Upper lobe of left lung (tissue), 6 donors: ENCODE results near the gene DUSP9. TPM values are rescaled to one million over a fixed set of nuclear protein-coding genes. Genes with fewer than 3 reads are reported as not detected.
"Not testable (repeated sequence)": the region's sequence is repeated elsewhere in the genome, so short reads cannot be mapped to it uniquely, and the experiment has no call there.

ENCODE experiments used
- ATAC-seq, 2 donors: fragments of 200-7000 bp; cut with Tn5 transposase; one replicate each; pipeline ENCODE4 v1.9.1; 2022; ENCODE audit warnings: mild to moderate bottlenecking in 2 of 2, moderate library complexity in 2 of 2; ENCODE audit not compliant: low FRiP score in 2 of 2
- DNase-seq, 2 donors: peaks; one replicate each; pipeline ENCODE4 v3.0.0-alpha.2; 2019 to 2020
- H3K27ac ChIP-seq, 4 donors: fragments of 200-600 bp; sonication (generic); one replicate each; pipeline ENCODE4 v1.5.1; 2016 to 2019
- H3K27me3 ChIP-seq, 4 donors: fragments of 200-600 bp; sonication (generic); one replicate each; pipeline ENCODE4 v1.5.1; 2017 to 2019
- H3K36me3 ChIP-seq, 4 donors: fragments of 200-600 bp; sonication (generic); one replicate each; pipeline ENCODE4 v1.5.1; 2016 to 2019
- H3K4me1 ChIP-seq, 4 donors: fragments of 200-600 bp; sonication (generic); one replicate each; pipeline ENCODE4 v1.5.1; 2018 to 2019
- H3K4me3 ChIP-seq, 4 donors: fragments of 200-600 bp; sonication (generic); one replicate each; pipeline ENCODE4 v1.5.1; 2017 to 2019; ENCODE audit warnings: mild to moderate bottlenecking in 2 of 4, moderate library complexity in 1 of 4
- H3K9me3 ChIP-seq, 4 donors: fragments of 200-600 bp; sonication (generic); one replicate each; pipeline ENCODE4 v1.5.1; 2018 to 2019
- CTCF ChIP-seq, 6 experiments: fragments of 450-650 bp in 4 of 6; fragments of 200-600 bp in 2 of 6; sonication (generic) in 2 of 6; IDR thresholded peaks; one replicate each; pipeline ENCODE4 v1.5.1; 2016 to 2019; ENCODE audit warnings: antibody characterized with exemption in 6 of 6
- EP300 ChIP-seq, 4 donors: sonication (generic); formaldehyde crosslinking; IDR thresholded peaks; one replicate each; pipeline ENCODE4 v1.5.1; 2017; ENCODE audit warnings: antibody characterized with exemption in 4 of 4, control low read depth in 2 of 4
- POLR2A ChIP-seq, 4 donors: fragments of 450-650 bp; IDR thresholded peaks; one replicate each; pipeline ENCODE4 v1.5.1; 2016 to 2017; ENCODE audit warnings: antibody characterized with exemption in 4 of 4, mild to moderate bottlenecking in 2 of 4
- POLR2AphosphoS5 ChIP-seq, 2 donors: sonication (generic); formaldehyde crosslinking; IDR thresholded peaks; one replicate each; pipeline ENCODE4 v1.5.1; 2017; ENCODE audit warnings: antibody characterized with exemption in 2 of 2
- WGBS, 2 donors: methylation state at CpG; one replicate each; pipeline ENCODE4 v1.1.5; 2017 to 2018; 5-methylcytosine and 5-hydroxymethylcytosine counted together
- total RNA-seq, 6 donors: library from RNA; depleted of rRNA in 4 of 6; stranded (reverse); fragments of >200 nt in 4 of 6; gene quantifications; one replicate each; pipeline versions ENCODE4 v1.1.0 to v1.2.1, GENCODE V29; 2016 to 2021
- donor health status: DM: no; HTN: no; CAD: no; lungs with moderate emphysema.
- donor health status: DM: no; HTN: yes; CAD: no; lungs with severe emphysema.

The DUSP9 gene
- total RNA-seq, 6 donors from 2014 or later, result 0.14 to 0.44 (median 0.27) TPM; not detected in 3

GRCh38 chrX:153693216-153694086, 46.4 kb downstream of the DUSP9 start:
- Histone ChIP-seq H3K27me3 (no peaks in the 10 kb centered on the region), H3K4me1 (peaks cover 0 to 8% (median 0%) of the 10 kb centered on the region in 4 donors), H3K36me3 (peaks cover 0 to 10% (median 2%) of the 10 kb centered on the region in 4 donors), H3K27ac (no peak overlapping the region), H3K4me3 (no peak overlapping the region), H3K9me3 (no peaks in the 10 kb centered on the region)
- peak in 1 of 2 donors; percentile 48 for DNase-seq
- WGBS, 2 donors, result 79 to 91% methylated on average over 12 to 23 of the region's 31 CpGs
- ATAC-seq, result no peak
- no peak for TF ChIP-seq CTCF (IDR thresholded peaks at IDR 0.05)
- TF ChIP-seq EP300 (IDR thresholded peaks at IDR 0.05), result no peak
- TF ChIP-seq POLR2A (IDR thresholded peaks at IDR 0.05), result no peak
- no peak for TF ChIP-seq POLR2AphosphoS5 (IDR thresholded peaks at IDR 0.05)

GRCh38 chrX:153694256-153694655, 47.3 kb downstream of the DUSP9 start:
- H3K36me3 ChIP-seq, result peaks cover 0 to 13% (median 4%) of the 10 kb centered on the region in 4 donors
- not testable (repeated sequence) for ATAC-seq, H3K27me3 ChIP-seq, H3K9me3 ChIP-seq, H3K27ac ChIP-seq, H3K4me1 ChIP-seq, H3K4me3 ChIP-seq
- 91% methylated on average over 16 of the region's 16 CpGs; no CpG with 5 or more reads in 1 of the 2 donors for WGBS, 2 donors
- peak in 1 of 2 donors; percentile 46 for DNase-seq

GRCh38 chrX:153694687-153695270, 47.8 kb downstream of the DUSP9 start:
- 88% methylated on average over 23 of the region's 23 CpGs; no CpG with 5 or more reads in 1 of the 2 donors for WGBS, 2 donors
- DNase-seq, result peak in 1 of 2 donors; percentile 22
- no peak for ATAC-seq

GRCh38 chrX:153696100-153696499, 49.1 kb downstream of the DUSP9 start:
- Histone ChIP-seq H3K27me3 (no peaks in the 10 kb centered on the region), H3K9me3 (no peaks in the 10 kb centered on the region), H3K36me3 (peaks cover 0 to 21% (median 6%) of the 10 kb centered on the region in 4 donors), H3K27ac (no peak overlapping the region), H3K4me3 (no peak overlapping the region), H3K4me1 (no peaks in the 10 kb centered on the region)
- 86% methylated on average over 15 of the region's 15 CpGs; no CpG with 5 or more reads in 1 of the 2 donors for WGBS, 2 donors
- TF ChIP-seq CTCF (IDR thresholded peaks at IDR 0.05), result no peak
- TF ChIP-seq EP300 (IDR thresholded peaks at IDR 0.05), result no peak
- no peak for TF ChIP-seq POLR2AphosphoS5 (IDR thresholded peaks at IDR 0.05)
- no peak for TF ChIP-seq POLR2A (IDR thresholded peaks at IDR 0.05)
- no peak for ATAC-seq
- no peak for DNase-seq

More at GRCh38 chrX:153694687-153695270, 47.8 kb downstream of the DUSP9 start:
- H3K27ac ChIP-seq, result no peak overlapping the region
- no peak overlapping the region for H3K4me3 ChIP-seq
- TF ChIP-seq POLR2A (IDR thresholded peaks at IDR 0.05), result no peak
- no peak for TF ChIP-seq POLR2AphosphoS5 (IDR thresholded peaks at IDR 0.05)
- no peak for TF ChIP-seq EP300 (IDR thresholded peaks at IDR 0.05)
- TF ChIP-seq CTCF (IDR thresholded peaks at IDR 0.05), result no peak
- peaks cover 0 to 14% (median 4%) of the 10 kb centered on the region in 4 donors for H3K36me3 ChIP-seq
- no peaks in the 10 kb centered on the region for H3K27me3 ChIP-seq
- no peaks in the 10 kb centered on the region for H3K9me3 ChIP-seq
- no peaks in the 10 kb centered on the region for H3K4me1 ChIP-seq

- not testable (repeated sequence) for H3K9me3 ChIP-seq, H3K4me3 ChIP-seq, H3K27ac ChIP-seq, H3K4me1 ChIP-seq, ATAC-seq, H3K27me3 ChIP-seq
- DNase-seq, result peak in 1 of 2 donors; percentile 18
- 87 to 91% methylated on average over 5 to 10 of the region's 10 CpGs for WGBS, 2 donors
- peaks cover 0 to 25% (median 8%) of the 10 kb centered on the region in 4 donors for H3K36me3 ChIP-seq
Observed at GRCh38 chrX:153696538-153696937, 49.5 kb downstream of the DUSP9 start.

- not testable (repeated sequence) for H3K4me1 ChIP-seq
- peaks cover 0 to 32% (median 10%) of the 10 kb centered on the region in 4 donors for H3K36me3 ChIP-seq
Observed at GRCh38 chrX:153696986-153697722, 50.2 kb downstream of the DUSP9 start.

More at GRCh38 chrX:153696986-153697722, 50.2 kb downstream of the DUSP9 start:
- not testable (repeated sequence) for H3K27ac ChIP-seq, H3K9me3 ChIP-seq, DNase-seq, H3K27me3 ChIP-seq, ATAC-seq, H3K4me3 ChIP-seq
- 89 to 93% methylated on average over 8 to 15 of the region's 16 CpGs for WGBS, 2 donors
